Bronchial epithelial cell (primary cell): ENCODE data around the gene BMPR1B. TPM values are rescaled to one million over a fixed set of nuclear protein-coding genes. Genes with fewer than 3 reads are reported as not detected.
A peak's percentile ranks its signal among the peaks of the same experiment; 100 is the strongest.

Source experiments
- DNase-seq: peaks from one replicate; pipeline ENCODE4 v3.0.0-alpha.2; 2010; ENCODE audit warnings: low read depth
- FAIRE-seq: peaks from 2 replicates; lab custom pipeline; 2011; peaks lifted over from hg19 to GRCh38; lab: Jason Lieb, UNC
- H3K27me3 ChIP-seq: 2 replicates; pipeline ENCODE4 v1.5.1; 2011; ENCODE audit warnings: low read length; ENCODE audit not compliant: control insufficient read depth, insufficient read depth
- H3K36me3 ChIP-seq: 2 replicates; pipeline ENCODE4 v1.5.1; 2011; ENCODE audit warnings: low read length; ENCODE audit not compliant: control insufficient read depth, insufficient read depth
- H3K4me3 ChIP-seq: 2 replicates; pipeline ENCODE4 v1.5.1; 2011; ENCODE audit warnings: mild to moderate bottlenecking, low read depth, low read length, control low read depth
- CTCF ChIP-seq: IDR thresholded peaks from 2 replicates; pipeline ENCODE4 v1.5.1; 2011; ENCODE audit warnings: mild to moderate bottlenecking, moderate library complexity, low read length, control low read depth, inconsistent platforms; ENCODE audit not compliant: insufficient read depth, severe bottlenecking
- total RNA-seq: library from RNA; depleted of rRNA; stranded (reverse); fragments of >200 nt; gene quantifications from 2 replicates; pipeline ENCODE4 v1.2.1, GENCODE V29; 2014

The BMPR1B gene
- total RNA-seq, 1 donor from 2014 or later: 15.3 TPM

- DNase-seq (peak; percentile 64), FAIRE-seq (no peak)
- Histone ChIP-seq H3K27me3 (no peaks in the 10 kb centered on the region), H3K36me3 (no peaks in the 10 kb centered on the region), H3K4me3 (no peak overlapping the region)
- no peak for TF ChIP-seq CTCF
Observed at GRCh38 chr4:94763500-94763899, 5.7 kb downstream of the BMPR1B start.

- Histone ChIP-seq H3K27me3 (no peaks in the 10 kb centered on the region), H3K4me3 (no peak overlapping the region), H3K36me3 (no peaks in the 10 kb centered on the region)
- TF ChIP-seq CTCF: no peak
- no peak for DNase-seq
- FAIRE-seq: no peak
Observed at GRCh38 chr4:94764069-94764468, 6.3 kb downstream of the BMPR1B start.

- Histone ChIP-seq H3K4me3 (no peak overlapping the region), H3K27me3 (no peaks in the 10 kb centered on the region), H3K36me3 (no peaks in the 10 kb centered on the region)
- no peak for TF ChIP-seq CTCF
- FAIRE-seq (no peak), DNase-seq (no peak)
Observed at GRCh38 chr4:94765174-94765573, 7.4 kb downstream of the BMPR1B start.

GRCh38 chr4:94765648-94766047 lies 7.9 kb downstream of the BMPR1B start:
- FAIRE-seq (peak; percentile 47), DNase-seq (peak; percentile 74)
- no peaks in the 10 kb centered on the region for H3K36me3 ChIP-seq
- H3K4me3 ChIP-seq: no peak overlapping the region
- no peaks in the 10 kb centered on the region for H3K27me3 ChIP-seq
- no peak for TF ChIP-seq CTCF

- no peak overlapping the region for H3K4me3 ChIP-seq
- TF ChIP-seq CTCF: no peak
- no peaks in the 10 kb centered on the region for H3K27me3 ChIP-seq
- FAIRE-seq: no peak
- H3K36me3 ChIP-seq: no peaks in the 10 kb centered on the region
- peak; percentile 96 for DNase-seq
Observed at GRCh38 chr4:94766856-94767255, 9.1 kb downstream of the BMPR1B start.

GRCh38 chr4:94767446-94767845 lies 9.7 kb downstream of the BMPR1B start:
- Histone ChIP-seq H3K4me3 (no peak overlapping the region), H3K27me3 (no peaks in the 10 kb centered on the region), H3K36me3 (no peaks in the 10 kb centered on the region)
- TF ChIP-seq CTCF: no peak
- DNase-seq (no peak), FAIRE-seq (no peak)
